Activated T-cell treated with anti-CD3 and anti-CD28 coated beads, Interleukin-2, amount 50 U/mL, for 1 hour (primary cell): Measurements from ENCODE around the gene TPI1.

Source experiments
- DNase-seq: peaks from one replicate; pipeline ENCODE4 v3.0.0-alpha.2; 2020

Gene TPI1

DNA sequence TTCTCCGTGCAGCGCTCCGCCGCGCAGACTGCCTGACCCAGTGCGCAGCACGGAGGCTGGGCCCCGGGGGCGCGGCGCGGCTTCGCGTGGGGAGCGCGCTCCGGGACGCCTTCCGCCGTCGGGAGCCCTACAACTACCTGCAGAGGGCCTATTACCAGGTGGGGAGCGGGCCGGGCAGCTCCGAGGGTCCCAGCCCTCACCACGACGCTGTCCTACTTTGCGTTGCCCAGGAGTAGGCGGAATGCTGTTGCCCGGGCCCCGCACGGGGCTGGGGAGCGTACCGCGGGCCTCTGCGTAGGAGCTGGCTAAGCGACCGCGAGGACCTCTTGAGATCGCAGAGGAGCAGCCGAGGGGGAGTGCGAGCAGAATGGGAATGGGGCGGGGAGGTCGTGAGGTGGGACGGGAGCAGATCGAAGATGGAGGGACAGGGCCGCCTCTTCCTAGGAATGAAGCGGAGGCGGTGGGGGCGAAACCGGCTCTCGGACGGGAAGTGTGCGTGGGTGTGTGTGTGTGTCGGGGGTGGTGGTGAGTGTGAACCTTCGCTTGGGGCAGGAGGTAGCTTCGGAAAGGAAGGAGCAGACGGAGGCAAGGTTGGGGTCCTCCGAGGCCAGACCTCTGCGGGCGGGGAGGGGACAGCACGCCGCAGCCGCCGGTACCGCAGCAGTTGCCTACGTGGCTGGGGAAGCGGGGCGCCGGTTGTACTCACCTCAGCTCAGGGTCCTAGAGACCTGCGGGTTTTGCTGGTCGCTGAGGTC, 38.4 kb upstream of the TPI1 start:
- DNase-seq: peak; percentile 69

- DNase-seq: no peak
These were observed 37.7 kb upstream of the TPI1 start for GRCh38 chr12:6829536-6830220.

DNA sequence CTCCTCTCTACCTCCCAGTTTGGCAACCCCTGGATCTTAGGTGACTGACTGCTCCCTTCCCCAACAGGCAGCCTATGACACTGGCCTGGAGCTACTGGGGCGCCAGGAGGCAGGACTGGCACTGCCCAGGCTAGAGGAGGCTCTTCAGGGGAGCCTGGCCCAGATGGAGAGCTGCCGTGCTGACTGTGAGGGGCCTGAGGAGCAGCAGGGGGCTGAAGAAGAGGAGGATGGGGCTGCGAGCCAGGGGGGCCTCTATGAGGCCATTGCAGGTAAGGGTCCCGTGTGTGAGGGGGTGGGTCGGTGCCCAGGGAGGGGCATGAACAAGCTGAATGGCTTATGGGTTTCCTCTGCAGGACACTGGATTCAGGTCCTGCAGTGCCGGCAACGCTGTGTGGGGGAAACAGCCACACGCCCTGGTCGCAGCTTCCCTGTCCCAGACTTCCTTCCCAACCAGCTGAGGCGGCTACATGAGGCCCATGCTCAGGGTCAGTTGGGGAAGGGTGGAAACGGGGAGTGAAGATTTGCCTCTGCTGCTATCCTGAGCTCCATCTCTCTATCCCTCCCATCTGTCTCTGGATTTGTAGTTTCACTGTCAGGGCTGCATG, 36.9 kb upstream of the TPI1 start:
- no peak for DNase-seq

GRCh38 chr12:6830999-6831398, 36.3 kb upstream of the TPI1 start:
- DNase-seq: no peak

DNA sequence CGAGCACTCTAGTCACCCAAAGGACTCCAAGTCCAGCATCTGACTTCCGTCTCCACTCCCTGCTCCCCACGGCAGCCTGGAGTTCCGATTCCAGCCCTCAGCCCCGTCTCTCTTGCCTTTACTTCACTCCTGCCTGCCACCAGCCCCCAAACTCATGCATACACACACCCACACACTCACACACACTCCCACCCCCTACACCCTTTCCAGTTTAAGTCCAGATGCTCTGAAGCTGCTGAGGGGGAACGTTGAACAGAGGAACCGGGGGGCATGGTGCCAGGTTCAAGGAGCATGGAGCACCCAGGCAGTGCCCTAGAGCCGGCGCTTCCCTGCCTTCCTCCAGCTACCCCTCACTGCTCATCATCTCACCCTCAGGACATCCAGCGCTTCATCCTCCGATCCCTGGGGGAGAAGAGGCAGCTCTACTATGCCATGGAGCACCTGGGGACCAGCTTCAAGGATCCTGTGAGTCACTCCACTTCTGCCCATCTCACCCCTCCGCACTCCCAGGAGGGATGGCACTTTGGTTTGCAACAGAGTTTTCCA, 35.8 kb upstream of the TPI1 start:
- no peak for DNase-seq

DNA sequence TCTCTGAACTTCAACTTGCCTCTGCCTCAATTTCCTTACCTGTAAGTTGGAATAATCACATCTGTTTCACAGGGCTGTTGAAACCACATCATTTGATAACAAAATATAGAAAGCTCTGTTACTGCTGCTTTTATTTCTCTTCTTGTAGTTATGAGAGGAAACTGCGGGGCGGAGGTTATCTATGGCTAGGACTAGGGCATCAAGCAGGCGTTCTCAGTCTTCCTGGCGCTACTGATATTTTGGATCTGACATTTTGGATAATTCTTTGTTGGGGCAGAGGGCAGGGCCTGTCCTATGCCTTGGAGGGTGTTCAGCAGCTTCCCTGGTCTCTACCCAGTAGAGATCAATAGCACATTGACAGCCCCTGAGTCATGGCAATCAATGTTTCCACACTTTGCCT, 35.2 kb upstream of the TPI1 start:
- no peak for DNase-seq

GRCh38 chr12:6833189-6833890, 34.0 kb upstream of the TPI1 start:
- no peak for DNase-seq

DNA sequence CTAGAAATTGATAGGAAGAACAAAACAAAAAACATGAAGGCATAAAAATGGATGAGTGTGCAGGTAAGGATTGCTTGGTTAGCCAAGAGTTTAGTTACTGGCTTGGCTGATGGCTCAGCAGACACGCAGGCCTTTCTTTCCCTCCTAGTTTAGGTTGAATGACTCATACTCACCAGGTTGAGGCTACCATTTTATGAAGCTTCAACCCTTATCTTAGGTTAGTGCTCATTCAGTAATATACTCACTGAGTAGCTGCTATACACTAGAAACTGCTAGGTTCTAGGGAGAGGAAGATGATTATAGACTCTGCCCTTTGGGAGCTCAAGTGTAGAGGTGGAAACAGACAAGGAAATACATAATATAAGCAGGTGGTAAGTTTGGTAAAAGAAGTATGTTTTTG, 33.1 kb upstream of the TPI1 start:
- DNase-seq: no peak

DNA sequence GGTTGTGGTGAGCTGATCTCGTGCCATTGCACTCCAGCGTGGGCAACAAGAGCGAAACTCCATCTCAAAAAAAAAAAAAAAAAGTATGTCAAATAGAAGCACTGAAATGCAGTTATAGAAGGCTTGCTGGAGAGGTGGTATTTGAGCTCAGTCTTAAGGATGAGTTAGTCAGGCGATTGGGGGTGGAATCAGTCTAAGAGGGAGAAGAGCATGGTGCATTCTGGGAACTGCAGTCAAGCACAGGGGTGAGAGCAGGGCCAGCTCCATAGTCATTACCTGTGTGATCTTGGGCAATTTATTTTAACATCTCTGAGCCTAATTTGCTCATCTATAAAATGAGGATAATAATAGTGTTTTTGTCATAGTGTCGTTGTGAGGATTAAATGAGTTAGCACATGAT, 32.5 kb upstream of the TPI1 start:
- DNase-seq: no peak

- no peak for DNase-seq
These were observed 30.5 kb upstream of the TPI1 start for GRCh38 chr12:6836851-6837250.

DNA sequence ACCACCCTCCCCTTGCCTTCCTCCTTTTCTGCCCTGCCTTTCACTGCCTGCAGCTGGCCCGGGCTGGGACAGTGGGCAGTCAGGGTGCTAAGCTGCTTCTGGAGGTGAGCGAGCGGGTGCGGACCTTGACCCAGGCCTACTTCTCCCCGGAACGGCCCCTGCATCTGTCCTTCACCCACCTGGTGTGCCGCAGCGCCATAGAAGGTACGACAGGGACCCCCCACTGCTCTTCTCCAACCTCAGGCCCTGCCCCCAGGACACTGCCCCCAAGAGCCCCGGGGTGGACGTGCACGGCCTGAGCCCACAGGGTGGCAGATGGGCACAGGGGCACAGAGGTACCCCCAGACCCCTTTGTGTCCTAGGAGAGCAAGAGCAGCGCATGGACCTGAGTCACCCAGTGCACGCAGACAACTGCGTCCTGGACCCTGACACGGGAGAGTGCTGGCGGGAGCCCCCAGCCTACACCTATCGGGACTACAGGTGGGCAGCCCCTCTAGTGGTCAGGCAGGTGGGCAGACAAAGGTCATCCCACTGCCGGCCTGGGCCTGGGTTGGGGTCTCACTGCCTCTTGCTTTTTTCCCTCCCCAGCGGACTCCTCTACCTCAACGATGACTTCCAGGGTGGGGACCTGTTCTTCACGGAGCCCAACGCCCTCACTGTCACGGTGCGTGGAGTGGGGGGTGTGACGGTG, 29.8 kb upstream of the TPI1 start:
- no peak for DNase-seq

DNA sequence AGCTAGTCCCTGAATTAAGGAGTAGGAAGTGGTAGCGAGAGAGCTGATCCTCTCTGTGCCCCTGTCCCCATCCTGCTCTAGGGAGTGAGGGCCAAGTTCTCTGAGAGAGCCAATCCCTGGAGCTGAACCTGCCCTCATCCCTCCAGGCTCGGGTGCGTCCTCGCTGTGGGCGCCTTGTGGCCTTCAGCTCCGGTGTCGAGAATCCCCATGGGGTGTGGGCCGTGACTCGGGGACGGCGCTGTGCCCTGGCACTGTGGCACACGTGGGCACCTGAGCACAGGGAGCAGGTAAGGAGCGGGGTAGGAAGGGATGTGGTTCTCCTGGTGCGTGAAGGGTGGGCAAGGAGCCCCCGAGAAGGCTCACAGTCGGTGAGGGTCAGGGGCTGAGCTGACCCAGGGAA, 28.5 kb upstream of the TPI1 start:
- DNase-seq: no peak

DNA sequence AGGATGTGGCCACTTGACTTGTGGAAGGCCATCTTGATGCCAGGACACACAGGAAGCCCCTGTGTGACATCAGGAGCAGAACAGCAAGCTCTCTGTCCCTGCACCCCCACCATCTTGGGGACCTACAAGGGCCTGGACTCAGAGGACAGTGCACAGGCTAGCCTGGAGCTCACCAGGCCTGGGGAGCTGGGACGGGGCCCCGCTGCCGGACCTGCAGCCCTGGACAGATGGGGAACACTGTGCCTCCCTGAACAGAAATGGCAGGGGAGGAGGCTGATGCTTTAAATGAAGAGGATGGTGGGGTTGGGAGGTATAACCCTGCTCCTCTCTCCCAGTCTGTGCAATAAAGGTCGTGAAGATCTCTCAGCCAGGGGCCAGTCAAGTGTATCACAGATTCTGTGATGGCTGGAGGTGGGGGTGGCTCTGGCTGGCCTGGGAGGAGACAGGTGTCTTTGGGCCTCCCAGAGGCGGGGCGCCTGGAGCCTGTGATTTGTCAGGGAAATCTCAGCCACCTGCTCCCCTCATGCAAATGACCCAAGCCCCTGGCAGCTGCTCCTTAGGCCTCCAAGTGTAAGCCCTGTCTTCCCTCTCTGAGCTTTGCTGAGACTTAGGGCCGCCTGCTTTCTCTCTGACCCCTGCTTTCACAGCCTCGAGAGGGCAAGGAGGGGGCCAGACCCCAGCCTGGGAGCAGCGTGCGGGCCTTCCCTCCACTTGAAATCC, 27.7 kb upstream of the TPI1 start:
- no peak for DNase-seq

GRCh38 chr12:6840330-6840729, 27.0 kb upstream of the TPI1 start:
- DNase-seq: no peak

DNA sequence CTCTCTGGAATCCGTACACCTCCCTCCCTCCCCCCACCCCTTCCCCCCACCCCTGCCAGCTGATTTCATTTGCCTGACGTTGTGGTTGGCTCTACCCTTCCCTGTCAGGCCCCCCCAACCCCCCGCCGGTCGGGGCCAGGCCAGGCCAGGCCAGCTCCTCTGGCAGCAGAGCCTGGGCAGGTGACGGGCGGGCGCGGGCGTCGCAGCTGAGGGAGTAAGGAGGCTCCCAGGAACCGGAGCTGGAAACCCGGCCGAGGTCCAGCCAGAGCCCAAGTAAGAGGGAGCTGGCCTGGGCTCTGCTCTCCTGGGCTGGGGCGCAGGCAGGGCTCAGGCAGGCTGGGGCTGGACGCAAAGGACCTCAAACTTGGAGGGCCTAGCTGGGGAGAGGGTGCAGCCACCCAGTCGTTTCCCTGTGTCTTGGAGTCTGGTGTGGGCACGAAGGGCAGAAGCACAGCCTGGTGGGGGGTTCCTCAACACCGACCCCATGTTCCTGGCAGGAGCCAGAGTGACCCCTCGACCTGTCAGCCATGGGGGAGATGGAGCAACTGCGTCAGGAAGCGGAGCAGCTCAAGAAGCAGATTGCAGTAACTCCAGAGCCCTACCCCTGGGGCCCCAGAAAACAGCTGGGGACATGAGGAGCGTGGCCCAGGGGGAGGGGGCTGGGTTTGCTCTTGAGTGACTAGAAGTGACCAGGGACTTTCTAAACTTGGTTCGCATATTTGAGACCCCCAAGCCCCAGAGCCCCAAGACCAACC, 26.4 kb upstream of the TPI1 start, which contains the start of gene GNB3:
Gene GNB3, plus strand, starts transcription at position 165 of the 755 bp plus-strand sequence. Its CDS starts 363 bp downstream, at position 528.
- DNase-seq: no peak

DNA sequence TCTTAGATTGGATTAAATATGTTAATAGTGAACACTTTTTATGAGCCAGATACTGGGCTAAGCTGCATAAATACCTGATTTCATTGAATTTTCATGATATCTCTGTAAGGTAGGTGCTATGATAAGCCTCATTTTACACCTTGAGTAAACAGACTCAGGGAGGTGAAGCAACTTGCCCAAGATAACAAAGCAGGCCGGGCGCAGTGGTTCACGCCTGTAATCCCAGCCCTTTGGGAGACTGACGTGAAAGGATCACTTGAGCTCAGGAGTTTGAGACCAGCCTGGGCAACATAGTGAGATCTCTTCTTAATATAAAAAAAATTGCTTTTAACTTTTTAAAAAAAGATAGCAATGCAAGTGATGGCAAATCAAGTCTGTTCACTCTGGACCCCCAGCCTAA, 25.3 kb upstream of the TPI1 start:
- DNase-seq: no peak

GRCh38 chr12:6843118-6843902, 24.0 kb upstream of the TPI1 start:
- DNase-seq: no peak

DNA sequence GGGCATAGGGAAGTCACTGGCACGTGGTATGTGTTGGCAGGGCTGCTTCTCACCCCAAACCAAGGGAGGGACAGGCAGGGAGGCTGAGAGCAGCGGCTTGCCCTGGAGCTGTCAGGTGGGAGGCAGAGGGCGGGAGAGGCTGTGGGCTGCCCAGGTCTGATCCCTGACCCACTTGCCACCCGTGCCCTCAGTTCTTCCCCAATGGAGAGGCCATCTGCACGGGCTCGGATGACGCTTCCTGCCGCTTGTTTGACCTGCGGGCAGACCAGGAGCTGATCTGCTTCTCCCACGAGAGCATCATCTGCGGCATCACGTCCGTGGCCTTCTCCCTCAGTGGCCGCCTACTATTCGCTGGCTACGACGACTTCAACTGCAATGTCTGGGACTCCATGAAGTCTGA, 21.9 kb upstream of the TPI1 start:
- DNase-seq: no peak

GRCh38 chr12:6846316-6846869, 20.9 kb upstream of the TPI1 start:
- no peak for DNase-seq

- no peak for DNase-seq
These were observed 19.7 kb upstream of the TPI1 start for GRCh38 chr12:6847676-6848075.
